ENCODE measurements around the gene HEATR1. TPM values are rescaled to one million over a fixed set of nuclear protein-coding genes. Genes with fewer than 3 reads are reported as not detected.

The HEATR1 gene
- total RNA-seq: 10 to 100 TPM; 32.9 to 33.9 TPM

GRCh38 chr1:236603991-236604904 lies at the start of gene HEATR1:
Gene HEATR1, minus strand, starts transcription at chr1:236604516. Its CDS starts 421 bp downstream, at chr1:236604095.
- Mint-ChIP-seq H3K4me3 (peak within 1 kb of the TSS; percentile 92), H3K27ac (peak within 1 kb of the TSS; percentile 84), H3K9me3 (no peaks in the 10 kb centered on the region), H3K36me3 (ENCODE audit: low read depth) (peaks cover 22% of the 10 kb centered on the region), H3K27me3 (peaks cover 13% of the 10 kb centered on the region), H3K4me1 (peaks cover 27% of the 10 kb centered on the region)
- ChIA-PET CTCF (interaction anchor here (0.7 to 1.6 kb wide), 9 partner anchors 10 to 500 kb away, joined by 3 to 5 read pairs (median 3); no protein-coding TSS in a partner anchor), POLR2A (interaction anchor here (0.9 to 3.7 kb wide), 10 partner anchors 10 to 191 kb away, joined by 3 to 28 read pairs (median 4); partner anchors contain the start of genes LGALS8 and MTR)
- DNase-seq: peak; percentile 88

- DNase-seq: no peak
- ChIA-PET POLR2A (no interaction called here), CTCF (no interaction called here)
- H3K27me3 Mint-ChIP-seq: no peaks in the 10 kb centered on the region
- no peaks in the 10 kb centered on the region for H3K9me3 Mint-ChIP-seq
- no peak overlapping the region for H3K27ac Mint-ChIP-seq
- no peaks in the 10 kb centered on the region for H3K4me1 Mint-ChIP-seq
- H3K4me3 Mint-ChIP-seq: no peak overlapping the region
- no peaks in the 10 kb centered on the region for H3K36me3 Mint-ChIP-seq (ENCODE audit: low read depth)
These were observed 40.8 kb upstream of the HEATR1 start for GRCh38 chr1:236645016-236645680.

GRCh38 chr1:236642763-236643162 lies 38.4 kb upstream of the HEATR1 start:
- ChIA-PET CTCF (no interaction called here), POLR2A (no interaction called here)
- Mint-ChIP-seq H3K4me1 (no peaks in the 10 kb centered on the region), H3K36me3 (ENCODE audit: low read depth) (no peaks in the 10 kb centered on the region), H3K9me3 (no peaks in the 10 kb centered on the region), H3K27ac (no peak overlapping the region), H3K27me3 (no peaks in the 10 kb centered on the region), H3K4me3 (no peak overlapping the region)
- DNase-seq: no peak

- no peaks in the 10 kb centered on the region for H3K27me3 Mint-ChIP-seq
- H3K9me3 Mint-ChIP-seq: no peaks in the 10 kb centered on the region
- no peaks in the 10 kb centered on the region for H3K4me1 Mint-ChIP-seq
- no peaks in the 10 kb centered on the region for H3K36me3 Mint-ChIP-seq (ENCODE audit: low read depth)
- POLR2A ChIA-PET: no interaction called here
- no peak overlapping the region for H3K27ac Mint-ChIP-seq
- H3K4me3 Mint-ChIP-seq: no peak overlapping the region
- DNase-seq: no peak
- CTCF ChIA-PET: no interaction called here
These were observed 35.4 kb upstream of the HEATR1 start for GRCh38 chr1:236639686-236640085.

- no peak for DNase-seq
- ChIA-PET POLR2A (no interaction called here), CTCF (no interaction called here)
- Mint-ChIP-seq H3K27me3 (no peaks in the 10 kb centered on the region), H3K9me3 (no peaks in the 10 kb centered on the region), H3K4me1 (no peaks in the 10 kb centered on the region), H3K4me3 (no peak overlapping the region), H3K27ac (no peak overlapping the region), H3K36me3 (ENCODE audit: low read depth) (no peaks in the 10 kb centered on the region)
These were observed 34.6 kb upstream of the HEATR1 start for GRCh38 chr1:236638945-236639344.

GRCh38 chr1:236636017-236636416 lies 31.7 kb upstream of the HEATR1 start:
- no peak for DNase-seq
- CTCF ChIA-PET: no interaction called here
- Mint-ChIP-seq H3K27ac (no peak overlapping the region), H3K9me3 (no peaks in the 10 kb centered on the region), H3K4me3 (no peak overlapping the region), H3K36me3 (ENCODE audit: low read depth) (no peaks in the 10 kb centered on the region), H3K4me1 (no peaks in the 10 kb centered on the region), H3K27me3 (peaks cover 5% of the 10 kb centered on the region)
- POLR2A ChIA-PET: no interaction called here

GRCh38 chr1:236627727-236628408 lies 23.6 kb upstream of the HEATR1 start:
- H3K27me3 Mint-ChIP-seq: peaks cover 24% of the 10 kb centered on the region
- no peak overlapping the region for H3K4me3 Mint-ChIP-seq
- no peak for DNase-seq
- CTCF ChIA-PET: no interaction called here
- no peaks in the 10 kb centered on the region for H3K9me3 Mint-ChIP-seq
- no peak overlapping the region for H3K27ac Mint-ChIP-seq
- no peaks in the 10 kb centered on the region for H3K36me3 Mint-ChIP-seq (ENCODE audit: low read depth)
- H3K4me1 Mint-ChIP-seq: no peaks in the 10 kb centered on the region
- POLR2A ChIA-PET: no interaction called here

- POLR2A ChIA-PET: no interaction called here
These were observed 19.3 kb upstream of the HEATR1 start for GRCh38 chr1:236623371-236624166.

GRCh38 chr1:236622407-236622806 lies 18.1 kb upstream of the HEATR1 start:
- Mint-ChIP-seq H3K27ac (no peak overlapping the region), H3K4me1 (no peaks in the 10 kb centered on the region), H3K4me3 (no peak overlapping the region), H3K27me3 (peaks cover 35% of the 10 kb centered on the region), H3K9me3 (peaks cover 11% of the 10 kb centered on the region), H3K36me3 (ENCODE audit: low read depth) (no peaks in the 10 kb centered on the region)
- no peak for DNase-seq
- POLR2A ChIA-PET: no interaction called here
- CTCF ChIA-PET: no interaction called here

More at GRCh38 chr1:236623371-236624166, 19.3 kb upstream of the HEATR1 start:
- Mint-ChIP-seq H3K4me1 (no peaks in the 10 kb centered on the region), H3K4me3 (no peak overlapping the region), H3K27ac (no peak overlapping the region), H3K36me3 (ENCODE audit: low read depth) (no peaks in the 10 kb centered on the region), H3K9me3 (peaks cover 11% of the 10 kb centered on the region), H3K27me3 (peaks cover 34% of the 10 kb centered on the region)
- CTCF ChIA-PET: interaction anchor here (1.2 kb wide), 1 partner anchor 19 kb away, joined by 4 read pairs; no protein-coding TSS in a partner anchor
- DNase-seq: no peak

GRCh38 chr1:236619398-236619797 lies 15.1 kb upstream of the HEATR1 start:
- POLR2A ChIA-PET: no interaction called here
- H3K4me1 Mint-ChIP-seq: no peaks in the 10 kb centered on the region
- CTCF ChIA-PET: interaction anchor here (1.0 kb wide), 1 partner anchor 138 kb away, joined by 3 read pairs; no protein-coding TSS in a partner anchor
- no peak for DNase-seq
- peaks cover 40% of the 10 kb centered on the region for H3K27me3 Mint-ChIP-seq
- H3K36me3 Mint-ChIP-seq (ENCODE audit: low read depth): no peaks in the 10 kb centered on the region
- no peak overlapping the region for H3K27ac Mint-ChIP-seq
- peaks cover 11% of the 10 kb centered on the region for H3K9me3 Mint-ChIP-seq
- H3K4me3 Mint-ChIP-seq: no peak overlapping the region

GRCh38 chr1:236618507-236618906 lies 14.2 kb upstream of the HEATR1 start:
- POLR2A ChIA-PET: no interaction called here
- no peak for DNase-seq

GRCh38 chr1:236615399-236616148 lies 11.3 kb upstream of the HEATR1 start:
- no peak overlapping the region for H3K27ac Mint-ChIP-seq
- no peak overlapping the region for H3K4me3 Mint-ChIP-seq
- H3K36me3 Mint-ChIP-seq (ENCODE audit: low read depth): no peaks in the 10 kb centered on the region
- CTCF ChIA-PET: interaction anchor here (0.9 kb wide), 1 partner anchor 10 kb away, joined by 3 read pairs; no protein-coding TSS in a partner anchor
- H3K27me3 Mint-ChIP-seq: peaks cover 45% of the 10 kb centered on the region
- no peaks in the 10 kb centered on the region for H3K9me3 Mint-ChIP-seq
- H3K4me1 Mint-ChIP-seq: no peaks in the 10 kb centered on the region
- DNase-seq: no peak
- POLR2A ChIA-PET: interaction anchor here (0.6 to 1.2 kb wide), 2 partner anchors 12 to 506 kb away, joined by 3 read pairs; partner anchors contain the start of gene HEATR1

More at GRCh38 chr1:236618507-236618906, 14.2 kb upstream of the HEATR1 start:
- H3K36me3 Mint-ChIP-seq (ENCODE audit: low read depth): no peaks in the 10 kb centered on the region
- H3K4me1 Mint-ChIP-seq: no peaks in the 10 kb centered on the region
- no peak overlapping the region for H3K27ac Mint-ChIP-seq
- CTCF ChIA-PET: interaction anchor here (0.7 to 1.0 kb wide), 2 partner anchors 69 to 139 kb away, joined by 3 read pairs; no protein-coding TSS in a partner anchor
- H3K9me3 Mint-ChIP-seq: peaks cover 11% of the 10 kb centered on the region
- H3K4me3 Mint-ChIP-seq: no peak overlapping the region
- peaks cover 40% of the 10 kb centered on the region for H3K27me3 Mint-ChIP-seq

Measured in activated CD4-positive, alpha-beta memory T cell treated with anti-CD3 and anti-CD28 coated beads, Interleukin-2, amount 10 ng/mL, durations not matched to agents 7 days and 5 days (primary cell).